Femur (tissue), 1 donor: ENCODE measurements around the gene ZBTB48.
"Not testable (repeated sequence)": the region's sequence is repeated elsewhere in the genome, so short reads cannot be mapped to it uniquely, and the experiment has no call there.

Experiments
- DNase-seq: peaks from one replicate; pipeline ENCODE4 v3.0.0-alpha.2; 2017

The ZBTB48 gene

DNA sequence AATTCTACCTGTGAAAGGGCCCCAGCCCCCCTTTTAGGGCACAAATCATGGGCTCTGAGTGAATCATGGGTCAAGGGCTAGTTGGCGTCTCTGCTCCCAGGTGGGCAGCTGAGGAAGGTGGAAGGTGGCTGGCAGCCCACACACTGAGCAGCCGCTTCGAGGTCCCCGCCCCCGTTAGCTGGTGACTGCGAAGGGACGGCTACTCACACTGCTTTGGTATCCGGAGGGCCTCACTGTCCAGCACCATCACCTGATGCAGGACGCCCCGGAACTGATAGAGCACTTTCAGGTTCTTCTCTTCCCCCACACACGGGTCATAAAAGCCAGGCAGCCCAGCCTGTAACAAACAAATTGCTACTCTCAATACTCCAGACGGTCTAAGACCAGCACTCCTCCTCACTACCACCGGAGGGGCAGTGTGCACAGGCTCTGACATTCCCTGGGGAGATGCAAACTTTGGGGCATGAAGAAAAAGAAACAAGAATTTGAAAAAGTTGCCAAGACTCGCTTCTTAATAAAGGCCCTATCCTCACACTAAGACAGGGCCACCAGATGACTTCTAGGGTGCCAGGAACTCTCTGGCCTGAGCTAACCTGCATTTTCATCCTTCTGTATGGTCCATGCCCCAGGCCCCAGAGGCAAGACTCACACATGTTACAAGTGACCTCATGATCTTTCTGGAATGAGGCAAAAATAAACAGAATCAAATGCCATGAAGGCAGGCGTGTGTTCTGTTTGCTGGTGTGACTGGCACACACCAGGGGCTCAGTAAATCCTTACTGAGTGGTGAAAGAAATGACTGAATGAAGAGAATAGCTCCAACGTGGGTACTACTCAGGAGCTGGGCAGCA, 56.3 kb downstream of the ZBTB48 start:
- DNase-seq = no peak

DNA sequence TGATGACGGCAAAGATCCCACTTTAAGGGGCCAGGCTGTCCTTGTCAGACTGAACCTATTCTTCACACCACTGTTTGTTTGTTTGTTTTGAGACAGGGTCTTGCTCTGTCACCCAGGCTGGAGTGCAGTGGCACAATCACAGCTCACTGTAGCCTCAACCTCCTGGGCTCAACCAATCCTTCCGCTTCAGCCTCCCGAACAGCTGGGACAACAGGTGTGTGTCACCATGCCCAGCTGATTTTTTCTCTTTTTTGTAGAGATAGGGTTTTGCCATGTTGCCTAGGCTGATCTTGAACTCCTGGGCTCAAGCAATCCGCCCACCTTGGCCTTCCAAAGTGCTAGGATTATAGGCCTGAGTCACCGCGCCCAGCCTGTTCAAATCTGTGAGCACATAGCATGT, 57.0 kb downstream of the ZBTB48 start:
- not testable (repeated sequence) for DNase-seq

DNA sequence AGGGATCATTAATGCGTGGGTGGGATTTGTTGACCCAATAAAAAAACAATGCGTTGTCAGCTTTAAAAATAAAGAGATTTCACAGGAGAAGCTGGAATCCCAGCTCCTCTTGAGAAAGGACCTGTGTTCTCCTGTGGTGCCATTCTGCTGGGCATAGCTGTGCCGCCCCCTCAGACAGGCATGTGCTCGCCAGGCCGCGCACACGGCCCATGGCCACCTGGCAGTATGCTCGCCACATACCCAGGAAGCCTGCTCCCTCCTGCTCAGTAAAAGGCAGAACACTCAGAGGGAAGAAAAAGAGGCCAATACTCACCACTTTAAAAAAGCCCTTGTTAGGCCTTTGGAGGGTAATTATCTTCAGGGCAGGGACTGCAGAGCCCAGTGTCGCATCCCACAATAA, 58.0 kb downstream of the ZBTB48 start:
- DNase-seq = no peak

DNA sequence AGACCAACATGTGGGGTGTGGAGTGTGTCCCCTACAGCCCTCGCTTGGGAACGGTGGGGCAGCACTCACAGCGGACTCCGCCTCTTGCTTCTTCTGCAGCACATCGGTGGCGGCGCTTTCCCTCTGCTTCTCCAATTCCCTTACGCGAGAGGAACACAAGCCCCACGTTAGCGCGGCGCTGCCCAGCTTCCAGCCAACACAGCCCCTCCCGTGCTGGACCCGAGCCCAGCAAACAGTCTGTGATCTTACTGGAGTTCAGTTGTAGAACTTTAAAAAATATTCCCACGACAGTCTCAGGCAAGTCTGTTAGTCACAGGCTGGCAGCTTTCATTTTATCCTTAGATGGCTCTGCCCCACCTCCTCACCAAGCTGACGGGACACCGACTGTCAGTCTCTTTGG, 58.4 kb downstream of the ZBTB48 start:
- DNase-seq = peak; percentile 91
